ENCODE data around the gene TRIM51G.
"Not testable (repeated sequence)": the region's sequence is repeated elsewhere in the genome, so short reads cannot be mapped to it uniquely, and the experiment has no call there.

TRIM51G gene

GRCh38 chr11:48983785-48984184, at the start of gene TRIM51G:
TRIM51G (minus strand) TSS chr11:48983885; CDS start chr11:48981695, 2,190 bp downstream.
- not testable (repeated sequence) for DNase-seq (ENCODE audit: low read depth in 1 of 2, low spot score in 1 of 2)

GRCh38 chr11:49028523-49028922, 44.8 kb upstream of the TRIM51G start, which contains the start of gene TRIM49B:
TRIM49B (plus strand) TSS chr11:49028823; CDS start chr11:49031600, 2,777 bp downstream.
- not testable (repeated sequence) for DNase-seq (ENCODE audit: low read depth in 1 of 2, low spot score in 1 of 2)

- not testable (repeated sequence) for DNase-seq (ENCODE audit: low read depth in 1 of 2, low spot score in 1 of 2)
Measured at GRCh38 chr11:48968592-48968991, 15.1 kb downstream of the TRIM51G start.

- DNase-seq (ENCODE audit: low read depth in 1 of 2, low spot score in 1 of 2) = not testable (repeated sequence)
Measured at GRCh38 chr11:48955315-48956049, 28.2 kb downstream of the TRIM51G start.

- DNase-seq (ENCODE audit: low read depth in 1 of 2, low spot score in 1 of 2) = not testable (repeated sequence)
Measured at GRCh38 chr11:48945796-48946195, 37.9 kb downstream of the TRIM51G start.
